Smooth muscle cell of the pulmonary artery (primary cell): ENCODE data around the gene IKZF1. TPM values are rescaled to one million over a fixed set of nuclear protein-coding genes. Genes with fewer than 3 reads are reported as not detected.

Experiments used
- total RNA-seq: library from RNA; depleted of rRNA; stranded (reverse); fragments of >200 nt; gene quantifications from 2 replicates; pipeline ENCODE4 v1.2.3, GENCODE V29; 2014

IKZF1 gene
- not detected in 2 replicates for total RNA-seq

GRCh38 chr7:50304129-50304910 is at the start of gene IKZF1:
IKZF1 (plus strand) TSS chr7:50304716; CDS start chr7:50319062, 14,346 bp downstream.

GRCh38 chr7:50449881-50450589 is 145.5 kb downstream of the IKZF1 start, which contains the start of gene FIGNL1:
FIGNL1 (minus strand) TSS chr7:50450350; CDS start chr7:50447287, 3,063 bp downstream.

Other genes with a start within 250 kb of the IKZF1 start
- gene ZPBP, start 211.5 kb upstream of the IKZF1 start, total RNA-seq = not detected in 2 replicates
- gene FIGNL1, start 145.6 kb downstream of the IKZF1 start, total RNA-seq = 9.6 and 12.1 TPM in 2 replicates